ENCODE results near the gene ASH1L. TPM values are rescaled to one million over a fixed set of nuclear protein-coding genes. Genes with fewer than 3 reads are reported as not detected.
A peak's percentile ranks its signal among the peaks of the same experiment; 100 is the strongest.
"Not testable (repeated sequence)": the region's sequence is repeated elsewhere in the genome, so short reads cannot be mapped to it uniquely, and the experiment has no call there.

The ASH1L gene
- total RNA-seq, 4 donors from 2014 or later, result 43.7 to 57.1 (median 52.0) TPM

GRCh38 chr1:155392898-155393411 is 169.6 kb downstream of the ASH1L start:
- H3K36me3 ChIP-seq, result peaks cover 0 to 71% of the 10 kb centered on the region in 2 donors
- ATAC-seq (no peak), DNase-seq (no peak)
- H3K4me1 ChIP-seq, result no peaks in the 10 kb centered on the region
- H3K27ac ChIP-seq, result no peak overlapping the region
- H3K27me3 ChIP-seq, result no peaks in the 10 kb centered on the region
- H3K4me3 ChIP-seq, result no peak overlapping the region
- H3K9me3 ChIP-seq, result no peaks in the 10 kb centered on the region
- TF ChIP-seq POLR2A (IDR thresholded peaks at IDR 0.05), result no peak
- TF ChIP-seq CTCF (IDR thresholded peaks at IDR 0.05 in 4 of 5, conservative IDR thresholded peaks at IDR 0.05 in 1 of 5), result no peak
- intact Hi-C loops (cut with DNase I; ENCODE audit: low total_unique reads), result no loop called here
- in situ Hi-C loops (cut with MboI; ENCODE audit: low sequenced_read_pairs in 4 of 4), result no loop called here

GRCh38 chr1:155389826-155390225 is 172.8 kb downstream of the ASH1L start:
- H3K9me3 ChIP-seq, result no peaks in the 10 kb centered on the region
- in situ Hi-C loops (cut with MboI; ENCODE audit: low sequenced_read_pairs in 4 of 4), result no loop called here
- H3K27ac ChIP-seq, result no peak overlapping the region
- DNase-seq (no peak), ATAC-seq (no peak)
- H3K36me3 ChIP-seq, result peaks cover 0 to 76% of the 10 kb centered on the region in 2 donors
- intact Hi-C loops (cut with DNase I; ENCODE audit: low total_unique reads), result no loop called here
- no peak overlapping the region for H3K4me3 ChIP-seq
- H3K4me1 ChIP-seq, result no peaks in the 10 kb centered on the region
- no peaks in the 10 kb centered on the region for H3K27me3 ChIP-seq
- TF ChIP-seq CTCF (IDR thresholded peaks at IDR 0.05 in 4 of 5, conservative IDR thresholded peaks at IDR 0.05 in 1 of 5) (no peak), POLR2A (IDR thresholded peaks at IDR 0.05) (no peak)

GRCh38 chr1:155385836-155386235 is 176.8 kb downstream of the ASH1L start:
- in situ Hi-C loops (cut with MboI; ENCODE audit: low sequenced_read_pairs in 4 of 4); ATAC-seq; H3K27me3 ChIP-seq; DNase-seq; intact Hi-C loops (cut with DNase I; ENCODE audit: low total_unique reads); H3K9me3 ChIP-seq; H3K4me1 ChIP-seq; H3K27ac ChIP-seq; H3K4me3 ChIP-seq: not testable (repeated sequence)
- H3K36me3 ChIP-seq, result peaks cover 0 to 38% of the 10 kb centered on the region in 2 donors

- DNase-seq, result no peak
- intact Hi-C loops (cut with DNase I; ENCODE audit: low total_unique reads), result no loop called here
- TF ChIP-seq POLR2A (IDR thresholded peaks at IDR 0.05), result no peak
- no peak for TF ChIP-seq CTCF (IDR thresholded peaks at IDR 0.05 in 4 of 5, conservative IDR thresholded peaks at IDR 0.05 in 1 of 5)
- in situ Hi-C loops (cut with MboI; ENCODE audit: low sequenced_read_pairs in 4 of 4), result no loop called here
- no peaks in the 10 kb centered on the region for H3K9me3 ChIP-seq
- no peak for ATAC-seq
- H3K36me3 ChIP-seq, result peaks cover 0 to 23% of the 10 kb centered on the region in 2 donors
- H3K27ac ChIP-seq, result no peak overlapping the region
- H3K4me1 ChIP-seq, result peaks cover 0 to 4% of the 10 kb centered on the region in 2 donors
- no peaks in the 10 kb centered on the region for H3K27me3 ChIP-seq
- H3K4me3 ChIP-seq, result no peak overlapping the region
Measured at GRCh38 chr1:155383406-155383805, 179.2 kb downstream of the ASH1L start.

- H3K9me3 ChIP-seq, result no peaks in the 10 kb centered on the region
- no peak for TF ChIP-seq CTCF (IDR thresholded peaks at IDR 0.05 in 4 of 5, conservative IDR thresholded peaks at IDR 0.05 in 1 of 5)
- no peak for TF ChIP-seq POLR2A (IDR thresholded peaks at IDR 0.05)
- ATAC-seq (peak; percentile 44 to 60), DNase-seq (no peak)
- peak overlapping the region in 2 of 4 donors; percentile 2 to 15 for H3K4me3 ChIP-seq
- H3K4me1 ChIP-seq, result peaks cover 0 to 4% of the 10 kb centered on the region in 2 donors
- H3K36me3 ChIP-seq, result peaks cover 4 to 39% of the 10 kb centered on the region in 2 donors
- intact Hi-C loops (cut with DNase I; ENCODE audit: low total_unique reads), result no loop called here
- H3K27ac ChIP-seq, result peak overlapping the region in 2 of 4 donors; percentile 49 to 53
- in situ Hi-C loops (cut with MboI; ENCODE audit: low sequenced_read_pairs in 4 of 4), result no loop called here
- no peaks in the 10 kb centered on the region for H3K27me3 ChIP-seq
Measured at GRCh38 chr1:155379631-155380090, 182.9 kb downstream of the ASH1L start.
